Heart left ventricle (tissue), 16 donors: ENCODE results near the gene AKT2. TPM values are rescaled to one million over a fixed set of nuclear protein-coding genes. Genes with fewer than 3 reads are reported as not detected.

ENCODE experiments used
- ATAC-seq, 4 donors: fragments of 200-7000 bp; cut with Tn5 transposase; one replicate each; pipeline ENCODE4 v1.9.1; 2020 to 2022; ENCODE audit warnings: moderate library complexity in 4 of 4, mild to moderate bottlenecking in 3 of 4, moderate number of reproducible peaks in 1 of 4
- DNase-seq, 5 donors: peaks; one replicate each; pipeline ENCODE4 v3.0.0-alpha.2; 2020
- H3K27ac ChIP-seq, 12 donors: fragments of 200-600 bp; sonication (generic) in 4 of 12; one replicate each; pipeline versions ENCODE4 v1.5.0 to v1.8.0; 2016 to 2022; ENCODE audit warnings: mild to moderate bottlenecking in 2 of 12
- H3K27me3 ChIP-seq, 9 donors: fragments of 200-600 bp; sonication (generic) in 2 of 9; one replicate each; pipeline versions ENCODE4 v1.5.1 to v1.8.0; 2016 to 2022; ENCODE audit warnings: mild to moderate bottlenecking in 3 of 9
- H3K36me3 ChIP-seq, 9 donors: fragments of 200-600 bp; sonication (generic) in 2 of 9; one replicate each; pipeline versions ENCODE4 v1.5.0 to v1.8.0; 2018 to 2022; ENCODE audit warnings: mild to moderate bottlenecking in 2 of 9
- H3K4me1 ChIP-seq, 12 donors: fragments of 200-600 bp; sonication (generic) in 4 of 12; one replicate each; pipeline versions ENCODE4 v1.5.0 to v1.8.0; 2016 to 2022; ENCODE audit warnings: mild to moderate bottlenecking in 3 of 12
- H3K4me3 ChIP-seq, 12 donors: fragments of 200-600 bp; sonication (generic) in 4 of 12; one replicate each; pipeline versions ENCODE4 v1.5.0 to v1.8.0; 2017 to 2022; ENCODE audit warnings: mild to moderate bottlenecking in 9 of 12, moderate library complexity in 4 of 12
- H3K9me3 ChIP-seq, 12 donors: fragments of 200-600 bp; sonication (generic) in 4 of 12; one replicate each; pipeline versions ENCODE4 v1.5.0 to v1.8.0; 2016 to 2022; ENCODE audit warnings: mild to moderate bottlenecking in 1 of 12
- CTCF ChIP-seq, 12 donors: fragments of 200-600 bp; sonication (generic) in 4 of 12; IDR thresholded peaks; one replicate each; pipeline versions ENCODE4 v1.5.0 to v1.8.0; 2018 to 2022; ENCODE audit warnings: antibody characterized with exemption in 12 of 12, mild to moderate bottlenecking in 5 of 12
- POLR2A ChIP-seq, 2 donors: fragments of 450-650 bp; IDR thresholded peaks; one replicate each; pipeline ENCODE4 v1.6.1; 2017; ENCODE audit warnings: antibody characterized with exemption in 2 of 2, mild to moderate bottlenecking in 2 of 2, moderate library complexity in 2 of 2
- WGBS, 4 donors: extraction: QIAGEN DNeasy Blood & Tissue Kit in 2 of 4; methylation state at CpG; one replicate each; pipeline versions ENCODE4 v1.1.5 to v1.1.7; 2013 to 2018; 5-methylcytosine and 5-hydroxymethylcytosine counted together
- intact Hi-C, 10 donors: fragments of 100-400 bp; cut with DNase I; formaldehyde crosslinking; loops; one replicate each; pipeline versions ENCODE4 v1.11.1 to v1.14.2; 2022
- polyA plus RNA-seq, 2 donors: library from polyadenylated mRNA; stranded (reverse); fragments of 200-250 nt; gene quantifications; one replicate each; pipeline ENCODE4 v1.2.3, GENCODE V29; 2013
- total RNA-seq, 9 donors: library from RNA; depleted of rRNA in 2 of 9; stranded (reverse); fragments of >200 nt in 2 of 9; fragmentation: NEBNext Ultra II Directional in 3 of 9; extraction: Animal tissue kit (Norgen Biotek cat#: 25700) in 3 of 9; gene quantifications; one replicate each; pipeline versions ENCODE4 v1.1.0 to v1.2.4, GENCODE V29; 2016 to 2023
- donor health status: ischemic (EF 13 %, LVEDD 7.1; RV severe dilation, severe dysfunction).
- donor health status: healthy with polysubstance abuse.
- donor health status: DM: no; HTN: yes; CAD: no.
- donor health status: DM: no; HTN: no; CAD: no.
- donor health status: ischemic (EF 25% LVEDD 6.9; RV normal size, moderate dysfunction).
- donor health status: ischemic (EF 25% LVEDD 5.7; RV mildly dilated, moderate dysfunction).
- donor health status: healthy.
- donor health status: DM: yes; HTN: yes; CAD: no.
- donor health status: ischemic (EF 35%, LVEDD 5.7; RV mildly dilated, moderate dysfunction).
- donor health status: nonischemic (EF 11% LVEDD 7.7; RV severe dilation, severe dysfunction).
- donor health status: DM: yes; HTN: yes; CAD: no.
- donor health status: PGD.
- donor health status: ischemic (EF 29% LVEDD 5.4; RV normal size, mild dysfunction).
- donor health status: nonischemic (EF 23%, LVEDD 6.1; RV moderate dilation, normal function).

Gene AKT2
- total and polyA plus RNA-seq, 11 donors: 71.0 to 132 (median 112) TPM

- ATAC-seq (no peak), DNase-seq (no peak)
- H3K4me1 ChIP-seq: peaks cover 2 to 25% (median 11%) of the 10 kb centered on the region in 12 donors
- TF ChIP-seq POLR2A (IDR thresholded peaks at IDR 0.05): no peak
- TF ChIP-seq CTCF (IDR thresholded peaks at IDR 0.05): no peak
- H3K4me3 ChIP-seq: no peak overlapping the region
- H3K27ac ChIP-seq: no peak overlapping the region
- H3K27me3 ChIP-seq: peaks cover 12 to 61% (median 40%) of the 10 kb centered on the region in 9 donors
- 15 to 25% (median 20%) methylated on average over 33 to 48 of the region's 48 CpGs for WGBS, 4 donors
- intact Hi-C loops: loop anchor here in 8 of 10 donors (2.0 to 10.0 kb wide), 5 partner anchors 82 to 431 kb away; no protein-coding TSS in a partner anchor
- no peaks in the 10 kb centered on the region for H3K36me3 ChIP-seq
- no peaks in the 10 kb centered on the region for H3K9me3 ChIP-seq
Observed at GRCh38 chr19:40223135-40223822, 61.9 kb downstream of the AKT2 start.

GRCh38 chr19:40221858-40222619 lies 63.1 kb downstream of the AKT2 start:
- intact Hi-C loops: loop anchor here (1.0 to 10.0 kb wide), 8 partner anchors 79 to 430 kb away; no protein-coding TSS in a partner anchor
- DNase-seq: peak; percentile 74 to 88 (median 82)

GRCh38 chr19:40220674-40221073 lies 64.5 kb downstream of the AKT2 start:
- H3K4me3 ChIP-seq: no peak overlapping the region
- no peak overlapping the region for H3K27ac ChIP-seq
- peaks cover 29 to 77% (median 53%) of the 10 kb centered on the region in 9 donors for H3K27me3 ChIP-seq
- no peaks in the 10 kb centered on the region for H3K36me3 ChIP-seq
- ATAC-seq (no peak), DNase-seq (no peak)
- peaks cover 0 to 25% (median under 1%) of the 10 kb centered on the region in 12 donors for H3K4me1 ChIP-seq
- no peak for TF ChIP-seq CTCF (IDR thresholded peaks at IDR 0.05)
- TF ChIP-seq POLR2A (IDR thresholded peaks at IDR 0.05): no peak
- intact Hi-C loops: loop anchor here in 5 of 10 donors (2.0 to 10.0 kb wide), 4 partner anchors 78 to 428 kb away; no protein-coding TSS in a partner anchor
- 86 to 92% (median 87%) methylated on average over 9 of the region's 9 CpGs for WGBS, 4 donors
- no peaks in the 10 kb centered on the region for H3K9me3 ChIP-seq

More at GRCh38 chr19:40221858-40222619, 63.1 kb downstream of the AKT2 start:
- H3K4me3 ChIP-seq: no peak overlapping the region
- TF ChIP-seq POLR2A (IDR thresholded peaks at IDR 0.05) (no peak), CTCF (IDR thresholded peaks at IDR 0.05) (peak; percentile 85 to 94 (median 90))
- 44 to 64% (median 57%) methylated on average over 41 of the region's 41 CpGs for WGBS, 4 donors
- H3K36me3 ChIP-seq: no peaks in the 10 kb centered on the region
- H3K27ac ChIP-seq: no peak overlapping the region
- H3K4me1 ChIP-seq: peaks cover 2 to 36% (median 11%) of the 10 kb centered on the region in 12 donors
- peaks cover 24 to 73% (median 51%) of the 10 kb centered on the region in 9 donors for H3K27me3 ChIP-seq
- H3K9me3 ChIP-seq: no peaks in the 10 kb centered on the region
- ATAC-seq: peak; percentile 70 to 90 (median 86)
